Mucosa of descending colon (tissue), 3 donors: ENCODE results near the gene TMEM200C. TPM values are rescaled to one million over a fixed set of nuclear protein-coding genes. Genes with fewer than 3 reads are reported as not detected.
A peak's percentile ranks its signal among the peaks of the same experiment; 100 is the strongest.

Experiments
- ATAC-seq: fragments of 200-7000 bp; cut with Tn5 transposase; one replicate; pipeline ENCODE4 v1.9.1; 2020; ENCODE audit warnings: mild to moderate bottlenecking, moderate library complexity
- DNase-seq, 3 donors: peaks; one replicate each; pipeline ENCODE4 v3.0.0-alpha.2; 2020
- H3K36me3 ChIP-seq: fragments of 200-600 bp; one replicate; pipeline ENCODE4 v1.8.0; 2021; ENCODE audit warnings: low read depth, mild to moderate bottlenecking
- H3K4me1 ChIP-seq: fragments of 200-600 bp; one replicate; pipeline ENCODE4 v1.8.0; 2021; ENCODE audit warnings: low read depth, mild to moderate bottlenecking
- H3K4me3 ChIP-seq: fragments of 200-600 bp; one replicate; pipeline ENCODE4 v1.8.0; 2021; ENCODE audit warnings: mild to moderate bottlenecking
- H3K9me3 ChIP-seq: fragments of 200-600 bp; one replicate; pipeline ENCODE4 v1.8.0; 2021; ENCODE audit warnings: mild to moderate bottlenecking
- CTCF ChIP-seq: fragments of 200-600 bp; IDR thresholded peaks from one replicate; pipeline ENCODE4 v1.8.0; 2022; ENCODE audit warnings: antibody characterized with exemption, mild to moderate bottlenecking
- intact Hi-C, 2 donors: fragments of 100-400 bp; cut with DNase I in 1 of 2; cut with micrococcal nuclease in 1 of 2; formaldehyde crosslinking; loops; one replicate each; pipeline versions ENCODE4 v1.11.0 to v1.11.1; 2022; cut with DNase I, micrococcal nuclease
- total RNA-seq, 3 donors: library from RNA; stranded (reverse); fragmentation: NEBNext Ultra II Directional in 2 of 3; extraction: Animal tissue kit (Norgen Biotek cat#: 25700) in 2 of 3; gene quantifications; one replicate each; pipeline versions ENCODE4 v1.2.1 to v1.2.4, GENCODE V29; 2021 to 2023
- donor health status: DM: no; HTN: no; CAD: no; lungs with moderate emphysema.
- donor health status: DM: no; HTN: no; CAD: no.
- donor health status: DM: no; HTN: yes; CAD: no.

The TMEM200C gene
- total RNA-seq, 3 donors from 2014 or later, result 0.06 to 2.1 (median 0.14) TPM

- no peaks in the 10 kb centered on the region for H3K4me1 ChIP-seq
- H3K4me3 ChIP-seq, result no peak overlapping the region
- DNase-seq (no peak), ATAC-seq (no peak)
- H3K36me3 ChIP-seq, result no peaks in the 10 kb centered on the region
- H3K9me3 ChIP-seq, result no peaks in the 10 kb centered on the region
- intact Hi-C loops, result no loop called here
- TF ChIP-seq CTCF, result no peak
Measured at GRCh38 chr18:5884375-5884774, 10.9 kb downstream of the TMEM200C start.

- no peaks in the 10 kb centered on the region for H3K4me1 ChIP-seq
- DNase-seq, result no peak
- intact Hi-C loops, result loop anchor here in 1 of 2 donors (10.0 kb wide), 1 partner anchor 605 kb away; no protein-coding TSS in a partner anchor
- no peaks in the 10 kb centered on the region for H3K36me3 ChIP-seq
- no peak overlapping the region for H3K4me3 ChIP-seq
- H3K9me3 ChIP-seq, result no peaks in the 10 kb centered on the region
- TF ChIP-seq CTCF, result peak; percentile 53
- peak; percentile 25 for ATAC-seq
Measured at GRCh38 chr18:5879479-5879882, 15.8 kb downstream of the TMEM200C start.

GRCh38 chr18:5876891-5877290, 18.4 kb downstream of the TMEM200C start:
- intact Hi-C loops, result loop anchor here in 1 of 2 donors (10.0 kb wide), 1 partner anchor 608 kb away; no protein-coding TSS in a partner anchor
- no peak for ATAC-seq
- Histone ChIP-seq H3K4me1 (no peaks in the 10 kb centered on the region), H3K4me3 (no peak overlapping the region), H3K9me3 (no peaks in the 10 kb centered on the region), H3K36me3 (no peaks in the 10 kb centered on the region)
- no peak for DNase-seq
- TF ChIP-seq CTCF, result no peak

GRCh38 chr18:5874336-5874735, 21.0 kb downstream of the TMEM200C start:
- no peak for DNase-seq
- intact Hi-C loops, result loop anchor here in 1 of 2 donors (10.0 kb wide), 1 partner anchor 610 kb away; no protein-coding TSS in a partner anchor
- no peaks in the 10 kb centered on the region for H3K36me3 ChIP-seq
- TF ChIP-seq CTCF, result no peak
- no peaks in the 10 kb centered on the region for H3K4me1 ChIP-seq
- H3K9me3 ChIP-seq, result no peaks in the 10 kb centered on the region
- ATAC-seq, result no peak
- no peak overlapping the region for H3K4me3 ChIP-seq

- DNase-seq, result no peak
- Histone ChIP-seq H3K4me1 (no peaks in the 10 kb centered on the region), H3K36me3 (no peaks in the 10 kb centered on the region), H3K4me3 (no peak overlapping the region), H3K9me3 (no peaks in the 10 kb centered on the region)
- ATAC-seq, result no peak
- TF ChIP-seq CTCF, result no peak
- intact Hi-C loops, result loop anchor here in 1 of 2 donors (10.0 kb wide), 1 partner anchor 612 kb away; no protein-coding TSS in a partner anchor
Measured at GRCh38 chr18:5872886-5873285, 22.4 kb downstream of the TMEM200C start.

GRCh38 chr18:5871426-5871825, 23.9 kb downstream of the TMEM200C start:
- no peaks in the 10 kb centered on the region for H3K36me3 ChIP-seq
- TF ChIP-seq CTCF, result no peak
- intact Hi-C loops, result loop anchor here in 1 of 2 donors (10.0 kb wide), 1 partner anchor 613 kb away; no protein-coding TSS in a partner anchor

More at GRCh38 chr18:5871426-5871825, 23.9 kb downstream of the TMEM200C start:
- Histone ChIP-seq H3K4me1 (no peaks in the 10 kb centered on the region), H3K4me3 (no peak overlapping the region), H3K9me3 (no peaks in the 10 kb centered on the region)
- no peak for DNase-seq
- no peak for ATAC-seq
